ENCODE measurements around the gene COPG2. TPM values are rescaled to one million over a fixed set of nuclear protein-coding genes. Genes with fewer than 3 reads are reported as not detected.

COPG2 gene
- total and polyA plus RNA-seq, 9 donors = 23.8 to 64.1 (median 42.3) TPM

- H3K27ac ChIP-seq = no peak overlapping the region
- H3K9me3 ChIP-seq = no peaks in the 10 kb centered on the region
- intact Hi-C loops (cut with DNase I) = no loop called here
- H3K4me1 ChIP-seq (ENCODE audit: insufficient read depth) = no peaks in the 10 kb centered on the region
- TF ChIP-seq EP300 (IDR thresholded peaks at IDR 0.05) = no peak
- TF ChIP-seq CTCF (IDR thresholded peaks at IDR 0.05) = no peak
- no peak for TF ChIP-seq POLR2A (IDR thresholded peaks at IDR 0.05)
- no peaks in the 10 kb centered on the region for H3K36me3 ChIP-seq
- DNase-seq = no peak
- H3K27me3 ChIP-seq = no peaks in the 10 kb centered on the region
- H3K4me3 ChIP-seq = no peak overlapping the region
Observed at GRCh38 chr7:130632111-130632510, 36.4 kb downstream of the COPG2 start.

DNA sequence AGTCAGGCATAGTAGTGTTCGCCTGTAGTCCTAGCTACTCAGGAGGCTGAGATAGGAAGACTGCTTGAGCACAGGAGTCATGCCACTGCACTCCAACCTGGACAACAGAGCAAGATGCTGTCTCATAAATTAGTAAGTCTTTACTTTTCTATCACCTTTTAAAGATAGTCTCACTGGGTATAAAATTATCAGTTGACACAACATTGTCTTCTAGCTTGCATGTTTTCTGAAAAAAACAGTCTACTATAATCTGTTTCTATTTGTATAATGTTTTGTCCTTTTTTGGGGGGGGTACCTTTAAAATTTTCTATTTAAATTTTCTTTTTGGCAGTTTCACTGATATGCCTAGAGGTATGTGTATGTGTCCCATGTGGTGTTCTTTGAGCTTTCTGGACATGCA lies 39.6 kb downstream of the COPG2 start:
- 93 to 98% (median 97%) methylated on average over 1 of the region's 1 CpG for WGBS, 3 donors
- Histone ChIP-seq H3K9me3 (no peaks in the 10 kb centered on the region), H3K27ac (no peak overlapping the region), H3K4me1 (ENCODE audit: insufficient read depth) (no peaks in the 10 kb centered on the region), H3K4me3 (no peak overlapping the region), H3K27me3 (no peaks in the 10 kb centered on the region), H3K36me3 (no peaks in the 10 kb centered on the region)
- TF ChIP-seq POLR2A (IDR thresholded peaks at IDR 0.05) (no peak), EP300 (IDR thresholded peaks at IDR 0.05) (no peak), CTCF (IDR thresholded peaks at IDR 0.05) (no peak)
- DNase-seq = no peak
- intact Hi-C loops (cut with DNase I) = no loop called here

- no peaks in the 10 kb centered on the region for H3K36me3 ChIP-seq
- H3K27me3 ChIP-seq = no peaks in the 10 kb centered on the region
- H3K9me3 ChIP-seq = no peaks in the 10 kb centered on the region
- H3K4me3 ChIP-seq = no peak overlapping the region
- H3K27ac ChIP-seq = no peak overlapping the region
- H3K4me1 ChIP-seq (ENCODE audit: insufficient read depth) = no peaks in the 10 kb centered on the region
- DNase-seq = no peak
- intact Hi-C loops (cut with DNase I) = no loop called here
- no peak for TF ChIP-seq CTCF (IDR thresholded peaks at IDR 0.05)
- TF ChIP-seq POLR2A (IDR thresholded peaks at IDR 0.05) = no peak
- no peak for TF ChIP-seq EP300 (IDR thresholded peaks at IDR 0.05)
- WGBS, 3 donors = 93 to 97% (median 96%) methylated on average over 4 of the region's 4 CpGs
Observed at GRCh38 chr7:130627775-130628174, 40.8 kb downstream of the COPG2 start.

GRCh38 chr7:130622866-130623265 lies 45.7 kb downstream of the COPG2 start:
- Histone ChIP-seq H3K4me1 (ENCODE audit: insufficient read depth) (no peaks in the 10 kb centered on the region), H3K4me3 (no peak overlapping the region), H3K36me3 (no peaks in the 10 kb centered on the region), H3K27me3 (no peaks in the 10 kb centered on the region), H3K27ac (no peak overlapping the region), H3K9me3 (no peaks in the 10 kb centered on the region)
- no peak for DNase-seq
- no peak for TF ChIP-seq POLR2A (IDR thresholded peaks at IDR 0.05)
- TF ChIP-seq CTCF (IDR thresholded peaks at IDR 0.05) = no peak
- TF ChIP-seq EP300 (IDR thresholded peaks at IDR 0.05) = no peak
- 94 to 99% (median 95%) methylated on average over 2 of the region's 2 CpGs for WGBS, 3 donors
- intact Hi-C loops (cut with DNase I) = no loop called here

- Histone ChIP-seq H3K36me3 (no peaks in the 10 kb centered on the region), H3K9me3 (no peaks in the 10 kb centered on the region), H3K4me1 (ENCODE audit: insufficient read depth) (no peaks in the 10 kb centered on the region), H3K27me3 (no peaks in the 10 kb centered on the region), H3K27ac (no peak overlapping the region), H3K4me3 (no peak overlapping the region)
- WGBS, 3 donors = 97 to 100% (median 98%) methylated on average over 2 of the region's 2 CpGs
- intact Hi-C loops (cut with DNase I) = no loop called here
- DNase-seq = no peak
- TF ChIP-seq CTCF (IDR thresholded peaks at IDR 0.05) (no peak), POLR2A (IDR thresholded peaks at IDR 0.05) (no peak), EP300 (IDR thresholded peaks at IDR 0.05) (no peak)
Observed at GRCh38 chr7:130615583-130615982, 53.0 kb downstream of the COPG2 start.
